Muscle layer of colon (tissue), 2 donors: ENCODE data around the gene CASK.

Experiments used
- H3K27ac ChIP-seq: one replicate; pipeline ENCODE4 v1.7.0; 2013; ENCODE audit warnings: low read depth, mild to moderate bottlenecking, low read length, moderate library complexity
- H3K27me3 ChIP-seq, 2 donors: one replicate each; pipeline ENCODE4 v1.7.0; 2013; ENCODE audit warnings: low read length in 2 of 2, mild to moderate bottlenecking in 2 of 2; ENCODE audit not compliant: insufficient read depth in 2 of 2, control insufficient read depth in 1 of 2
- H3K36me3 ChIP-seq: one replicate; pipeline ENCODE4 v1.7.0; 2013; ENCODE audit warnings: mild to moderate bottlenecking, low read length; ENCODE audit not compliant: insufficient read depth
- H3K4me1 ChIP-seq: one replicate; pipeline ENCODE4 v1.7.0; 2013; ENCODE audit warnings: mild to moderate bottlenecking, low read length; ENCODE audit not compliant: insufficient read depth
- H3K4me3 ChIP-seq, 2 donors: one replicate each; pipeline ENCODE4 v1.7.0; 2013; ENCODE audit warnings: low read length in 2 of 2, low read depth in 1 of 2, mild to moderate bottlenecking in 1 of 2, moderate library complexity in 1 of 2
- H3K9ac ChIP-seq: one replicate; pipeline ENCODE4 v1.7.0; 2013; ENCODE audit warnings: low read length
- H3K9me3 ChIP-seq: one replicate; pipeline ENCODE4 v1.7.0; 2013; ENCODE audit warnings: mild to moderate bottlenecking, low read length
- donor health status: abdominal sarcoma.
- donor health status: Adenocarcinoma of cecum.

Gene CASK

DNA sequence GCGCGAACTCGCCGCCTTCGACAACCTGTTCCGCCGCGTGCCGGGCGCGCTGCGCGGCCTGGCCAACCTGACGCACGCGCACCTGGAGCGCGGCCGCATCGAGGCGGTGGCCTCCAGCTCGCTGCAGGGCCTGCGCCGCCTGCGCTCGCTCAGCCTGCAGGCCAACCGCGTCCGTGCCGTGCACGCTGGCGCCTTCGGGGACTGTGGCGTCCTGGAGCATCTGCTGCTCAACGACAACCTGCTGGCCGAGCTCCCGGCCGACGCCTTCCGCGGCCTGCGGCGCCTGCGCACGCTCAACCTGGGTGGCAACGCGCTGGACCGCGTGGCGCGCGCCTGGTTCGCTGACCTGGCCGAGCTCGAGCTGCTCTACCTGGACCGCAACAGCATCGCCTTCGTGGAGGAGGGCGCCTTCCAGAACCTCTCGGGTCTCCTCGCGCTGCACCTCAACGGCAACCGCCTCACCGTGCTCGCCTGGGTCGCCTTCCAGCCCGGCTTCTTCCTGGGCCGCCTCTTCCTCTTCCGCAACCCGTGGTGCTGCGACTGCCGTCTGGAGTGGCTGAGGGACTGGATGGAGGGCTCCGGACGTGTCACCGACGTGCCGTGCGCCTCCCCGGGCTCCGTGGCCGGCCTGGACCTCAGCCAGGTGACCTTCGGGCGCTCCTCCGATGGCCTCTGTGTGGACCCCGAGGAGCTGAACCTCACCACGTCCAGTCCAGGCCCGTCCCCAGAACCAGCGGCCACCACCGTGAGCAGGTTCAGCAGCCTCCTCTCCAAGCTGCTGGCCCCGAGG lies 449.2 kb downstream of the CASK start:
- Histone ChIP-seq H3K36me3 (no peaks in the 10 kb centered on the region), H3K27me3 (no peaks in the 10 kb centered on the region), H3K27ac (no peak overlapping the region), H3K9ac (no peak overlapping the region), H3K4me1 (peaks cover 1% of the 10 kb centered on the region), H3K9me3 (no peaks in the 10 kb centered on the region), H3K4me3 (no peak overlapping the region)

DNA sequence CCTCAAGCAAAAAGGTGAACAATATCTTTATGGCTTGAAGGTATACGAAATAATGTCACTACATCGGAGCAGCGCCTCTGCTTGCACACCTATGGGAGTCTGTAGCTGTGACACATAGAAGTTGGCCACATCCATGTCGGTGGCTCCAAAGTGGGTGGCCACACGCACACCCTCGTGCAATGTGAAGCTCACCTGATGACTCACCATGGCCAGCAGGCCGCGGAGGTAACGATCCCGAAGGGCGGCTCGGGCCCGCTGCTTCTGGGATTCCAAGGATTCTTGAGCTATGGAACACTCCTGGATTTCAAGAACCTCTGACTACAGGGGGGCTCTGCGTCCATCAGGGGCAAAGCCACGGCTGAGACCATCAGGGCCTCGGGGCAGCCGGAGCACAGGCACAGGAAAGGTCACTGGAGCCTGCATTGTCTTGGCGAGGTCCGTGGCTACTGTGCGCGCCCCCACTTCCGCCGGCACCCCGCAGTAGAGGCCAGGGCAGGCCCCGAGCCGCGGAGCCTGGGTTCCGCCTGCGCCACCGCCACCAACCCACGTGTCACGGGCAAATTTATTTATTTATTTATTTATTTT lies 451.0 kb downstream of the CASK start:
- H3K27ac ChIP-seq: no peak overlapping the region
- H3K27me3 ChIP-seq: no peaks in the 10 kb centered on the region
- no peak overlapping the region for H3K4me3 ChIP-seq
- peaks cover 6% of the 10 kb centered on the region for H3K4me1 ChIP-seq
- no peak overlapping the region for H3K9ac ChIP-seq
- H3K36me3 ChIP-seq: no peaks in the 10 kb centered on the region
- H3K9me3 ChIP-seq: no peaks in the 10 kb centered on the region

DNA sequence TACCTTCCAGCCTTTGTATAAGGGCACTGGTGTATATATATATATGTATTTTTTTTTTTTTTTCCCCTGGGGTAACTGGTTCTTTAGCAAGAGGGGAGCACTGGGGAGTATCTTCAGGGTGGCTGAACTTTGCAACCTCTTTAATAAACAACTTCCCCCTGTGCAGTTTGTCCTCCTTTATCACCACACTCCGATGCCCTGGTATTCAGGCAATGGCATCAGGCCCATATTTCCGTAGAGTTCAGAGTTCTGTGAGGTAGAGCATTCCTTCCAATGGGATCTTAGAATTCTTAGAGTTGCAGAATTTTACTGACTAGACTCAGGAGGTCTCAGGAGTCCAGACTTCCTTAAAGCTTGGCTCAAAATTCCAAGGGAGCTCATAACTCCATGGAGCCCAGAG lies 451.6 kb downstream of the CASK start:
- no peak overlapping the region for H3K27ac ChIP-seq
- H3K9me3 ChIP-seq: no peaks in the 10 kb centered on the region
- no peaks in the 10 kb centered on the region for H3K27me3 ChIP-seq
- no peaks in the 10 kb centered on the region for H3K36me3 ChIP-seq
- H3K4me1 ChIP-seq: peaks cover 6% of the 10 kb centered on the region
- no peak overlapping the region for H3K4me3 ChIP-seq
- H3K9ac ChIP-seq: no peak overlapping the region

DNA sequence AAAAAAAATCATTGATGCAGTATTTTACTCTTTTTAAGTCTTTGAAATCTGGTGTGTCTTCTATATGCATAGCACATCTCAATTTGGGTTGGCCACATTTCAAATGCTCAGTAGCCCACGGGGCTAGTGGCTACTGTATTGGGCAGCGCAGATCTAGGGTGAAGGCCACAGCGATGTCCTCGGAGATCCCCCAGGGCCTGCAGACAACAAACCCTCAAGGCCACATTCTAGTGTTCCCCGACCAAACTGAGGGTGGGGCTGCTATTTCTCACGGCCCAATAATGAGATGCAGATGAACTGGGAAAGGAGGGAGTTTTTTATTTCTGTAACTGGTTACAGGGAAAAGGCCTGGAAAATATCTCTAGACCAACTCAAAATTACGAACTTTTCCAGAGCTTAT lies 452.6 kb downstream of the CASK start:
- Histone ChIP-seq H3K36me3 (no peaks in the 10 kb centered on the region), H3K4me1 (peaks cover 6% of the 10 kb centered on the region), H3K27ac (no peak overlapping the region), H3K9me3 (no peaks in the 10 kb centered on the region), H3K4me3 (no peak overlapping the region), H3K27me3 (no peaks in the 10 kb centered on the region), H3K9ac (no peak overlapping the region)

DNA sequence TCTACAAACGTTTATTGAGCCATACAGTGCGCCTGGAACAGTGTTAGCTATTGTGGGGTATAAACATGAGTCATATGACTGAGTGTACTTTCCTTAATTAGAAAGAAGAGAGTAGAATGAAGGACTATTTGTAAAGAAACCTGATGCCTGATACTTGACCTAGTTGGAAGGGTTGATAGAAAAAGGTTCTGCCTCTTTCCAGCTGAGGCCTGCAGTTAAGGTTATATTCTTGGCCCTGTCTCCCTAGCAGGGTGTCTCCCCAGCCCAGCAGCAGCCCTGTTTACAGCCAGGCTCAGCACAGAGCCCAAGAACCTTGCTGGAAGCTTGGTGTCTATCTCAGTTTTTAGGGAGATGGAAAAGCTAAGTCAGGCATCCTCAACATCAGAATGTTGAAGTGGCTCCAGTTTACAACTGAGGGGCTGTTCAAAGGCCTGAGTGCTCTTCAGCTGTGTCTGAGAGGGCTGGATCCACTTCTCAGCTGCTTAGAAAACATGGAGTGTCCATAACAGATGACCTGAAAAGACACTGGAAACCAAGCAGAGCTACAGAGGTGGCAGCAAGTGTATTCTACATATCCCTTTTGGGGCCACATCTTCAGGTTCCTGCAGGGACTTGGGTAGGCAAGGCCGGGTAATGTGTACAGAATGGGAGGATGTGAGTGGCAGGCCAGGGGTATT lies 454.6 kb downstream of the CASK start:
- no peak overlapping the region for H3K9ac ChIP-seq
- no peaks in the 10 kb centered on the region for H3K36me3 ChIP-seq
- no peak overlapping the region for H3K27ac ChIP-seq

More for the DNA sequence above, 454.6 kb downstream of the CASK start:
- Histone ChIP-seq H3K4me1 (peaks cover 6% of the 10 kb centered on the region), H3K4me3 (no peak overlapping the region), H3K9me3 (no peaks in the 10 kb centered on the region), H3K27me3 (no peaks in the 10 kb centered on the region)
